ENCODE results near the gene FOXJ1. TPM values are rescaled to one million over a fixed set of nuclear protein-coding genes. Genes with fewer than 3 reads are reported as not detected.
A peak's percentile ranks its signal among the peaks of the same experiment; 100 is the strongest.

Gene FOXJ1
- total RNA-seq, 1 experiment from 2014 or later: 0.26 TPM

- no TSS peak for BruUV-seq (replicated peaks)
- Histone ChIP-seq H2AFZ (ENCODE audit: low read length) (no peak overlapping the region), H4K20me1 (ENCODE audit: low read length) (no peaks in the 10 kb centered on the region), H3K4me2 (ENCODE audit: low read length) (peak overlapping the region; percentile 88; the same call in 1 of the 2 replicates), H3K9ac (ENCODE audit: low read length) (no peak overlapping the region), H3K36me3 (ENCODE audit: low read depth, low read length) (no peaks in the 10 kb centered on the region), H3K27me3 (ENCODE audit: low read length) (no peaks in the 10 kb centered on the region), H3K79me2 (ENCODE audit: low read length) (no peaks in the 10 kb centered on the region), H3K9me3 (ENCODE audit: low read length) (no peaks in the 10 kb centered on the region), H3K4me3 (ENCODE audit: low read length) (no peak overlapping the region), H3K9me2 (replicated peaks; ENCODE audit: low read length) (no peaks in the 10 kb centered on the region), H3K4me1 (ENCODE audit: insufficient read depth, low read length) (peaks cover 17% of the 10 kb centered on the region), H3K27ac (ENCODE audit: low read length) (no peak overlapping the region), H3F3A (ENCODE audit: low read length, unreplicated experiment) (no peaks in the 10 kb centered on the region)
- TF ChIP-seq EZH2phosphoT487 (IDR thresholded peaks at IDR 0.05; ENCODE audit: borderline replicate concordance, low read length): no peak
- TF ChIP-seq EZH2 (IDR thresholded peaks at IDR 0.05; ENCODE audit: low read length, unreplicated experiment): no peak
- TF ChIP-seq, protein P1, sequence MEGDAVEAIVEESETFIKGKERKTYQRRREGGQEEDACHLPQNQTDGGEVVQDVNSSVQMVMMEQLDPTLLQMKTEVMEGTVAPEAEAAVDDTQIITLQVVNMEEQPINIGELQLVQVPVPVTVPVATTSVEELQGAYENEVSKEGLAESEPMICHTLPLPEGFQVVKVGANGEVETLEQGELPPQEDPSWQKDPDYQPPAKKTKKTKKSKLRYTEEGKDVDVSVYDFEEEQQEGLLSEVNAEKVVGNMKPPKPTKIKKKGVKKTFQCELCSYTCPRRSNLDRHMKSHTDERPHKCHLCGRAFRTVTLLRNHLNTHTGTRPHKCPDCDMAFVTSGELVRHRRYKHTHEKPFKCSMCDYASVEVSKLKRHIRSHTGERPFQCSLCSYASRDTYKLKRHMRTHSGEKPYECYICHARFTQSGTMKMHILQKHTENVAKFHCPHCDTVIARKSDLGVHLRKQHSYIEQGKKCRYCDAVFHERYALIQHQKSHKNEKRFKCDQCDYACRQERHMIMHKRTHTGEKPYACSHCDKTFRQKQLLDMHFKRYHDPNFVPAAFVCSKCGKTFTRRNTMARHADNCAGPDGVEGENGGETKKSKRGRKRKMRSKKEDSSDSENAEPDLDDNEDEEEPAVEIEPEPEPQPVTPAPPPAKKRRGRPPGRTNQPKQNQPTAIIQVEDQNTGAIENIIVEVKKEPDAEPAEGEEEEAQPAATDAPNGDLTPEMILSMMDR (conservative IDR thresholded peaks at IDR 0.05; ENCODE audit: low read depth, low read length): no peak
- DNase-seq (no peak), ATAC-seq (no peak)
- ChIA-PET CTCF (no interaction called here), POLR2A (ENCODE audit: unreplicated experiment) (no interaction called here)
- intact Hi-C loops (cut with micrococcal nuclease): no loop called here
These were observed 1.0 kb downstream of the FOXJ1 start for GRCh38 chr17:76139801-76140660.

- Histone ChIP-seq H3K4me2 (ENCODE audit: low read length) (no peak overlapping the region), H3K36me3 (ENCODE audit: low read depth, low read length) (no peaks in the 10 kb centered on the region), H3K27me3 (ENCODE audit: low read length) (no peaks in the 10 kb centered on the region), H3K4me1 (ENCODE audit: insufficient read depth, low read length) (peaks cover 17% of the 10 kb centered on the region), H3K79me2 (ENCODE audit: low read length) (no peaks in the 10 kb centered on the region), H3F3A (ENCODE audit: low read length, unreplicated experiment) (no peaks in the 10 kb centered on the region), H3K9ac (ENCODE audit: low read length) (no peak overlapping the region), H2AFZ (ENCODE audit: low read length) (no peak overlapping the region), H3K27ac (ENCODE audit: low read length) (no peak overlapping the region), H3K9me3 (ENCODE audit: low read length) (no peaks in the 10 kb centered on the region), H3K9me2 (replicated peaks; ENCODE audit: low read length) (no peaks in the 10 kb centered on the region), H3K4me3 (ENCODE audit: low read length) (no peak overlapping the region), H4K20me1 (ENCODE audit: low read length) (no peaks in the 10 kb centered on the region)
- TF ChIP-seq EZH2 (IDR thresholded peaks at IDR 0.05; ENCODE audit: low read length, unreplicated experiment): no peak
- TF ChIP-seq EZH2phosphoT487 (IDR thresholded peaks at IDR 0.05; ENCODE audit: borderline replicate concordance, low read length): no peak
- TF ChIP-seq, protein P1 (conservative IDR thresholded peaks at IDR 0.05; ENCODE audit: low read depth, low read length): no peak
- DNase-seq (no peak), ATAC-seq (no peak)
- ChIA-PET CTCF (no interaction called here), POLR2A (ENCODE audit: unreplicated experiment) (no interaction called here)
- no TSS peak for BruUV-seq (replicated peaks)
- intact Hi-C loops (cut with micrococcal nuclease): no loop called here
These were observed 1.9 kb downstream of the FOXJ1 start for GRCh38 chr17:76138896-76139752.

All from PC-3 (cell line).